ENCODE measurements around the gene FOSL2.

Gene FOSL2

DNA sequence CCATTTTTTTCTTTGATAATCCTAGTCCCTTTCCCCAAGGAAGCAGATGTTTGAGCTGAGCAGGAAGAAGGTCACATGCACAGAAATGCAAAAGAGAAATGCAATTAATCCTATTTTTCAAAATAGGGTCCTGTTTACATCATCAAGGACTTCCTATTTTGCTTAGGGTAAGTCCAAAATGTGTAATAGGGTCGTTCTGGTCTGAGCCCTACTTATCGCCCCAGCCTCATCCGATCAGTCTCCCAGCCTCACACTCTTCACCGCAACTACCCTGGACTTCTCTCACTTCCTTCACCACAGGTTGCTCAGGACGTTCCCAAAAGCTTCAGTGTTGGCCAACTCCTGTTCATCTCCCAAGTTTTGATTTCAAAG lies 32.8 kb downstream of the FOSL2 start (continued):
- TF ChIP-seq, protein P1, sequence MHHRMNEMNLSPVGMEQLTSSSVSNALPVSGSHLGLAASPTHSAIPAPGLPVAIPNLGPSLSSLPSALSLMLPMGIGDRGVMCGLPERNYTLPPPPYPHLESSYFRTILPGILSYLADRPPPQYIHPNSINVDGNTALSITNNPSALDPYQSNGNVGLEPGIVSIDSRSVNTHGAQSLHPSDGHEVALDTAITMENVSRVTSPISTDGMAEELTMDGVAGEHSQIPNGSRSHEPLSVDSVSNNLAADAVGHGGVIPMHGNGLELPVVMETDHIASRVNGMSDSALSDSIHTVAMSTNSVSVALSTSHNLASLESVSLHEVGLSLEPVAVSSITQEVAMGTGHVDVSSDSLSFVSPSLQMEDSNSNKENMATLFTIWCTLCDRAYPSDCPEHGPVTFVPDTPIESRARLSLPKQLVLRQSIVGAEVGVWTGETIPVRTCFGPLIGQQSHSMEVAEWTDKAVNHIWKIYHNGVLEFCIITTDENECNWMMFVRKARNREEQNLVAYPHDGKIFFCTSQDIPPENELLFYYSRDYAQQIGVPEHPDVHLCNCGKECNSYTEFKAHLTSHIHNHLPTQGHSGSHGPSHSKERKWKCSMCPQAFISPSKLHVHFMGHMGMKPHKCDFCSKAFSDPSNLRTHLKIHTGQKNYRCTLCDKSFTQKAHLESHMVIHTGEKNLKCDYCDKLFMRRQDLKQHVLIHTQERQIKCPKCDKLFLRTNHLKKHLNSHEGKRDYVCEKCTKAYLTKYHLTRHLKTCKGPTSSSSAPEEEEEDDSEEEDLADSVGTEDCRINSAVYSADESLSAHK (tag by site-specific recombination; IDR thresholded peaks at IDR 0.05) = no peak
- TF ChIP-seq ZNF610 (tag by site-specific recombination; IDR thresholded peaks at IDR 0.05; ENCODE audit: borderline replicate concordance) = no peak
- no peak for TF ChIP-seq ZNF654 (tag by site-specific recombination; IDR thresholded peaks at IDR 0.05; ENCODE audit: low read depth)
- TF ChIP-seq GLIS1 (tag by site-specific recombination; IDR thresholded peaks at IDR 0.05) = no peak
- TF ChIP-seq, protein P2, sequence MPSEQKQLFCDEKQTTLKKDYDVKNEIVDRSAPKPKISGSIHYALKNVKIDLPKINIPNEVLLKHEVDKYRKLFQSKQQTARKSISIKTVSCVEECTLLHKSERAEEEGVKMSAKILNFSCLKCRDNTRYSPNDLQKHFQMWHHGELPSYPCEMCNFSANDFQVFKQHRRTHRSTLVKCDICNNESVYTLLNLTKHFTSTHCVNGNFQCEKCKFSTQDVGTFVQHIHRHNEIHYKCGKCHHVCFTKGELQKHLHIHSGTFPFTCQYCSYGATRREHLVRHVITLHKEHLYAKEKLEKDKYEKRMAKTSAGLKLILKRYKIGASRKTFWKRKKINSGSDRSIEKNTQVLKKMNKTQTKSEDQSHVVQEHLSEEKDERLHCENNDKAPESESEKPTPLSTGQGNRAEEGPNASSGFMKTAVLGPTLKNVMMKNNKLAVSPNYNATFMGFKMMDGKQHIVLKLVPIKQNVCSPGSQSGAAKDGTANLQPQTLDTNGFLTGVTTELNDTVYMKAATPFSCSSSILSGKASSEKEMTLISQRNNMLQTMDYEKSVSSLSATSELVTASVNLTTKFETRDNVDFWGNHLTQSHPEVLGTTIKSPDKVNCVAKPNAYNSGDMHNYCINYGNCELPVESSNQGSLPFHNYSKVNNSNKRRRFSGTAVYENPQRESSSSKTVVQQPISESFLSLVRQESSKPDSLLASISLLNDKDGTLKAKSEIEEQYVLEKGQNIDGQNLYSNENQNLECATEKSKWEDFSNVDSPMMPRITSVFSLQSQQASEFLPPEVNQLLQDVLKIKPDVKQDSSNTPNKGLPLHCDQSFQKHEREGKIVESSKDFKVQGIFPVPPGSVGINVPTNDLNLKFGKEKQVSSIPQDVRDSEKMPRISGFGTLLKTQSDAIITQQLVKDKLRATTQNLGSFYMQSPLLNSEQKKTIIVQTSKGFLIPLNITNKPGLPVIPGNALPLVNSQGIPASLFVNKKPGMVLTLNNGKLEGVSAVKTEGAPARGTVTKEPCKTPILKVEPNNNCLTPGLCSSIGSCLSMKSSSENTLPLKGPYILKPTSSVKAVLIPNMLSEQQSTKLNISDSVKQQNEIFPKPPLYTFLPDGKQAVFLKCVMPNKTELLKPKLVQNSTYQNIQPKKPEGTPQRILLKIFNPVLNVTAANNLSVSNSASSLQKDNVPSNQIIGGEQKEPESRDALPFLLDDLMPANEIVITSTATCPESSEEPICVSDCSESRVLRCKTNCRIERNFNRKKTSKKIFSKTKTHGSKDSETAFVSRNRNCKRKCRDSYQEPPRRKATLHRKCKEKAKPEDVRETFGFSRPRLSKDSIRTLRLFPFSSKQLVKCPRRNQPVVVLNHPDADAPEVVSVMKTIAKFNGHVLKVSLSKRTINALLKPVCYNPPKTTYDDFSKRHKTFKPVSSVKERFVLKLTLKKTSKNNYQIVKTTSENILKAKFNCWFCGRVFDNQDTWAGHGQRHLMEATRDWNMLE (tag by site-specific recombination; conservative IDR thresholded peaks at IDR 0.05; ENCODE audit: low read depth) = no peak
- no peak for TF ChIP-seq KLF1 (tag by site-specific recombination; IDR thresholded peaks at IDR 0.05)
- TF ChIP-seq ZNF138 (tag by site-specific recombination; IDR thresholded peaks at IDR 0.05; ENCODE audit: borderline replicate concordance) = no peak

DNA sequence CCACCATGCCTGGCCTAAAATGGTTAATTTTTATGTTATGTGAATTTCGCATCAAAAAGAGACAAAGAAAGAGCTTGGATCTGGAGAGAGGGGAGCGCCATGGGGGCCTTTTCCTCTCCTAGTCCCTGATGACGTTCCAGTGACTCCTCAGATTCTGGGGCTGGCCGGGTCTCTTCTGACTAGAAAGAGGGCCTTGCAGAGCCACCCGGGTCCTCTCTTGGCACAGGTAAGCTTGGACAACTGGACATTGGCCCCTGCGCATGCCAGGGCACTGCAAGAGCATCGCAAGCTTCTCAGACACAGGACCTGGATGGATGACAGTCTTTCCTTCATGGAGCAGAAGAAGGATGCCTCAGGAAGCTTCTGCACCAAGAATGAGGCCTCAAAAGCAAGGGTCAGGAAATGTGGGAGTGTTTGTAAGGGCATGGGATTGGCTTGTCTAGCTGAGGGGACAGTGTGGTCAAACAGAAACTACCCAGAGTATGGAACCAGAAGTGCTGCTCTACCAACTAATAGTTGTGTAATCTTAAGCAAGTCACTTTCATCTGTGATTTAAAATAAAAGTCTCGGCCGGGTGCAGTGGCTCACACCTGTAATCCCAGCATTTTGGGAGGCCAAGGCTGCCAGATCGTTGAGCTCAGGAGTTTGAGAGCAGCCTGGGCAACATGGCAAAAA lies 35.2 kb downstream of the FOSL2 start:
- Histone ChIP-seq H3K4me1 (ENCODE audit: control insufficient read depth, insufficient read depth, low read length) (no peaks in the 10 kb centered on the region), H3K9me3 (ENCODE audit: control insufficient read depth, insufficient read depth, low read depth, low read length) (no peaks in the 10 kb centered on the region), H3K27ac (ENCODE audit: extremely low read depth, low read depth, low read length) (no peak overlapping the region), H3K36me3 (ENCODE audit: control insufficient read depth in 2 of 2, insufficient read depth in 1 of 2, low read length in 2 of 2) (no peaks in the 10 kb centered on the region), H3K4me3 (ENCODE audit: low read depth, low read length) (no peak overlapping the region)
- TF ChIP-seq MZF1 (tag by site-specific recombination; IDR thresholded peaks at IDR 0.05; ENCODE audit: borderline replicate concordance) = no peak
- TF ChIP-seq ZNF654 (tag by site-specific recombination; IDR thresholded peaks at IDR 0.05; ENCODE audit: low read depth) = no peak
- no peak for TF ChIP-seq KLF16 (tag by site-specific recombination; IDR thresholded peaks at IDR 0.05)
- TF ChIP-seq ZNF140 (tag by site-specific recombination; IDR thresholded peaks at IDR 0.05) = no peak
- no peak for TF ChIP-seq ZNF677 (tag by site-specific recombination; IDR thresholded peaks at IDR 0.05)
- TF ChIP-seq ZNF157 (tag by site-specific recombination; IDR thresholded peaks at IDR 0.05) = no peak
- no peak for TF ChIP-seq SP3 (tag by site-specific recombination; IDR thresholded peaks at IDR 0.05)
- no peak for TF ChIP-seq ZNF350 (tag by site-specific recombination; IDR thresholded peaks at IDR 0.05)
- no peak for TF ChIP-seq ZNF114 (tag by site-specific recombination; IDR thresholded peaks at IDR 0.05)
- TF ChIP-seq GLIS1 (tag by site-specific recombination; IDR thresholded peaks at IDR 0.05) = no peak
- TF ChIP-seq ZNF184 (tag by site-specific recombination; IDR thresholded peaks at IDR 0.05) = no peak
- CTCF ChIA-PET = no interaction called here
- POLR2A ChIA-PET = no interaction called here

DNA sequence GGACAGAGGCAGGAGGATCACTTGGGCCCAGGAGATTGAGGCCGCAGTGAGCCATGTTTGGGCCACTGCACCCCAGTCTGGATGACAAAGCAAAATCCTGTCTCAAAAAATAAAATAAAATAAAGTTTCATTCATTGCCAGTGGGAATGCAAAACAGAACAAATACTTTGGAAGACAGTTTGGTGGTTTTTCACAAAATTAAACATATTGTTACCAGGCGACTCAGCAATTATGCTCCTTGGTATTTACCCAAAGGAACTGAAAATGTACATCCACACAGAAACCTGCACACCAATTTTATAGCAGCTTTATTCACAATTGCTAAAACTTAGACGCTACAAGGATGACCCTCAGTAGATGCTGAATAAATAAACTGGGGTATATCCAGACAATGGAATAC lies 35.8 kb downstream of the FOSL2 start:
- ChIA-PET POLR2A (no interaction called here), CTCF (no interaction called here)
- Histone ChIP-seq H3K9me3 (ENCODE audit: control insufficient read depth, insufficient read depth, low read depth, low read length) (no peaks in the 10 kb centered on the region; the same call in 1 of the 2 replicates), H3K4me1 (ENCODE audit: control insufficient read depth, insufficient read depth, low read length) (no peaks in the 10 kb centered on the region), H3K36me3 (ENCODE audit: control insufficient read depth in 2 of 2, insufficient read depth in 1 of 2, low read length in 2 of 2) (no peaks in the 10 kb centered on the region), H3K27ac (ENCODE audit: extremely low read depth, low read depth, low read length) (no peak overlapping the region), H3K4me3 (ENCODE audit: low read depth, low read length) (no peak overlapping the region)
- TF ChIP-seq ZSCAN23 (tag by site-specific recombination; IDR thresholded peaks at IDR 0.05) = no peak
- TF ChIP-seq ZNF350 (tag by site-specific recombination; IDR thresholded peaks at IDR 0.05) = no peak
- TF ChIP-seq ZNF221 (tag by site-specific recombination; IDR thresholded peaks at IDR 0.05; ENCODE audit: borderline replicate concordance) = no peak
- TF ChIP-seq ZNF335 (tag by site-specific recombination; conservative IDR thresholded peaks at IDR 0.05) = no peak
- TF ChIP-seq, protein P3, sequence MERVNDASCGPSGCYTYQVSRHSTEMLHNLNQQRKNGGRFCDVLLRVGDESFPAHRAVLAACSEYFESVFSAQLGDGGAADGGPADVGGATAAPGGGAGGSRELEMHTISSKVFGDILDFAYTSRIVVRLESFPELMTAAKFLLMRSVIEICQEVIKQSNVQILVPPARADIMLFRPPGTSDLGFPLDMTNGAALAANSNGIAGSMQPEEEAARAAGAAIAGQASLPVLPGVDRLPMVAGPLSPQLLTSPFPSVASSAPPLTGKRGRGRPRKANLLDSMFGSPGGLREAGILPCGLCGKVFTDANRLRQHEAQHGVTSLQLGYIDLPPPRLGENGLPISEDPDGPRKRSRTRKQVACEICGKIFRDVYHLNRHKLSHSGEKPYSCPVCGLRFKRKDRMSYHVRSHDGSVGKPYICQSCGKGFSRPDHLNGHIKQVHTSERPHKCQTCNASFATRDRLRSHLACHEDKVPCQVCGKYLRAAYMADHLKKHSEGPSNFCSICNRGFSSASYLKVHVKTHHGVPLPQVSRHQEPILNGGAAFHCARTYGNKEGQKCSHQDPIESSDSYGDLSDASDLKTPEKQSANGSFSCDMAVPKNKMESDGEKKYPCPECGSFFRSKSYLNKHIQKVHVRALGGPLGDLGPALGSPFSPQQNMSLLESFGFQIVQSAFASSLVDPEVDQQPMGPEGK (tag by site-specific recombination; IDR thresholded peaks at IDR 0.05) = no peak
- no peak for TF ChIP-seq ZNF544 (tag by site-specific recombination; IDR thresholded peaks at IDR 0.05)

All from HEK293 (cell line).